Activated T-helper 17 cell treated with anti-CD3 and anti-CD28 coated beads, Interleukin-2, amount 50 U/mL, for 72 hours (primary cell): ENCODE measurements around the gene OLFML2B. TPM values are rescaled to one million over a fixed set of nuclear protein-coding genes. Genes with fewer than 3 reads are reported as not detected.
"Not testable (repeated sequence)": the region's sequence is repeated elsewhere in the genome, so short reads cannot be mapped to it uniquely, and the experiment has no call there.

Experiments used
- ATAC-seq: fragments of 150-1000 bp; cut with Tn5 transposase; replicated peaks from 2 replicates; pipeline ENCODE4 v1.10.0; 2021; ENCODE audit warnings: mild to moderate bottlenecking, moderate library complexity
- H3K27ac Mint-ChIP-seq: one replicate; pipeline ENCODE4 v1.8.0; 2022; ENCODE audit warnings: mixed read lengths
- H3K27me3 Mint-ChIP-seq: one replicate; pipeline ENCODE4 v1.8.0; 2022; ENCODE audit warnings: mixed read lengths
- H3K36me3 Mint-ChIP-seq: one replicate; pipeline ENCODE4 v1.8.0; 2022; ENCODE audit warnings: low read depth, mild to moderate bottlenecking, mixed read lengths
- H3K4me1 Mint-ChIP-seq: one replicate; pipeline ENCODE4 v1.8.0; 2022; ENCODE audit warnings: mixed read lengths
- H3K4me3 Mint-ChIP-seq: one replicate; pipeline ENCODE4 v1.8.0; 2022; ENCODE audit warnings: mild to moderate bottlenecking, mixed read lengths
- H3K9me3 Mint-ChIP-seq: one replicate; pipeline ENCODE4 v1.8.0; 2022; ENCODE audit warnings: mixed read lengths
- total RNA-seq, 2 donors: library from RNA; stranded (reverse); gene quantifications; one replicate each; pipeline ENCODE4 v1.2.3, GENCODE V29; 2022

Gene OLFML2B
- total RNA-seq, 2 donors from 2014 or later: not detected

DNA sequence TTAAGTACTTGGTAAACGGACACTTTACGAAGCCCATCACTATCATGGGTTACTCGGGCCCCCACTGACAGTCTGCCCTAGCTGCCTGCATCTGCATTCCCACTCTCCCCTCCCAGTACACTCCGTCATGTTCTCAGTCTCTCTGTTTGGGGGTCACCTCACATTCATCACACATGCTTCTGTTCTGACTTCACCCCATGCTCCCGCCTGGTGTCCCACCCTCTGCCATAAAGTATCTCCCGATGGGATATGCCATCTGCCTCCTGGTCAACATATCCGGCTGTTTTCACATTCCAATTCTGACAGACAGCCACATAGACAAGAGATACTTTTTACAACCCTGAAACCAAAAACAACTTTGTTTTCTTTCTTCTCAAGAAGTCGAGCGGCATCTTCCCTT, 1.0 kb downstream of the OLFML2B start:
- no peaks in the 10 kb centered on the region for H3K9me3 Mint-ChIP-seq
- peak overlapping the region; percentile 85 for H3K4me3 Mint-ChIP-seq
- no peak overlapping the region for H3K27ac Mint-ChIP-seq
- no peak for ATAC-seq
- no peaks in the 10 kb centered on the region for H3K36me3 Mint-ChIP-seq
- H3K27me3 Mint-ChIP-seq: peaks cover 33% of the 10 kb centered on the region
- H3K4me1 Mint-ChIP-seq: peaks cover 7% of the 10 kb centered on the region

- no peak for ATAC-seq
- H3K27ac Mint-ChIP-seq: no peak overlapping the region
- H3K4me1 Mint-ChIP-seq: peaks cover 7% of the 10 kb centered on the region
- H3K4me3 Mint-ChIP-seq: no peak overlapping the region
- no peaks in the 10 kb centered on the region for H3K36me3 Mint-ChIP-seq
- H3K27me3 Mint-ChIP-seq: peaks cover 30% of the 10 kb centered on the region
- no peaks in the 10 kb centered on the region for H3K9me3 Mint-ChIP-seq
Measured at GRCh38 chr1:162021124-162021523, 2.5 kb downstream of the OLFML2B start.

GRCh38 chr1:162020150-162020549, 3.5 kb downstream of the OLFML2B start:
- H3K27me3 Mint-ChIP-seq: peaks cover 23% of the 10 kb centered on the region
- no peak overlapping the region for H3K4me3 Mint-ChIP-seq
- no peaks in the 10 kb centered on the region for H3K9me3 Mint-ChIP-seq
- H3K4me1 Mint-ChIP-seq: peaks cover 7% of the 10 kb centered on the region
- no peak overlapping the region for H3K27ac Mint-ChIP-seq
- no peak for ATAC-seq
- H3K36me3 Mint-ChIP-seq: no peaks in the 10 kb centered on the region

GRCh38 chr1:162019446-162019845, 4.2 kb downstream of the OLFML2B start:
- Mint-ChIP-seq H3K27ac (no peak overlapping the region), H3K27me3 (peaks cover 22% of the 10 kb centered on the region), H3K36me3 (no peaks in the 10 kb centered on the region), H3K4me3 (no peak overlapping the region), H3K4me1 (peaks cover 5% of the 10 kb centered on the region), H3K9me3 (no peaks in the 10 kb centered on the region)
- no peak for ATAC-seq

DNA sequence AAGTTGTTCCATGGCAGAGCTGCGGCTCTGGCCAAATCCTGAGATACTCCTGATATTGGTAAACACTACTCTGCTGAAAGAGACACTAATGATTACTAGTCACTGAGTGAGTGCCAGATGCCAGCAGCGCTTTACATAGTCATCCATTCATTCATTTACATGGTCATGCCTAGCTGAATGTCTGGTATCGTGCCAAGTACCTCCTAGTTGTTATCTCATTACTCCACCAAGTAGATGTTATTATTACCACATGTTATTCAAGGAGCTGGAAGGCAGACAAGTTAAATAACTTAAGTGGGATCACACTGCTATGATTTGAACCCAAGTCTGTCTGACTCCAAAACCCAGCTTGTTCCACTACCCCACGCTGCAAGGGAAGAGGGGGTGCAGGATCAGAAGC, 4.7 kb downstream of the OLFML2B start:
- H3K27ac Mint-ChIP-seq: no peak overlapping the region
- H3K27me3 Mint-ChIP-seq: peaks cover 17% of the 10 kb centered on the region
- H3K4me1 Mint-ChIP-seq: peaks cover under 1% of the 10 kb centered on the region
- no peak overlapping the region for H3K4me3 Mint-ChIP-seq
- H3K9me3 Mint-ChIP-seq: no peaks in the 10 kb centered on the region
- no peaks in the 10 kb centered on the region for H3K36me3 Mint-ChIP-seq
- ATAC-seq: no peak

DNA sequence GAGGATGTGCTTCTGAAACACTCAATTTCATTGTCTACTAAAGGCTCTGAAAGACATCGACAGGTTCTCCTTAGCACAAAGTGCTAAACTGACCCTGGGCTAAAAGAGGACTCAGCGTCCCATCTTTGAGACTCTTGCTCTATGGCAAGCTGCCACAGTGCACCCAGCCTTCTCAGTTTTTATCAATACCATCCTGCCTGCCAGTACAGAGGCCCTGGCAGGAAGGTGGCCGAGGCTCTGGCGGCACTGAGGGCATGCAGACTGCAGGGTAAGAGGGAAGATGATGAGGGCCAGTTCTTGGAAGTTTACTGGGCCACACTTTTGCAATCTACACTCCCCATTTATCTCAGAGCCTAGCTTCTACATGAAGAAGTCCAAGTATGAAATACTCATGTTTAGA, 5.3 kb downstream of the OLFML2B start:
- peaks cover 17% of the 10 kb centered on the region for H3K27me3 Mint-ChIP-seq
- no peak overlapping the region for H3K27ac Mint-ChIP-seq

GRCh38 chr1:162017791-162018190, 5.9 kb downstream of the OLFML2B start:
- not testable (repeated sequence) for ATAC-seq, H3K36me3 Mint-ChIP-seq, H3K4me1 Mint-ChIP-seq, H3K9me3 Mint-ChIP-seq, H3K27ac Mint-ChIP-seq, H3K4me3 Mint-ChIP-seq
- H3K27me3 Mint-ChIP-seq: peaks cover 14% of the 10 kb centered on the region

More for the DNA sequence above, 5.3 kb downstream of the OLFML2B start:
- H3K36me3 Mint-ChIP-seq: no peaks in the 10 kb centered on the region
- H3K9me3 Mint-ChIP-seq: no peaks in the 10 kb centered on the region
- no peak overlapping the region for H3K4me3 Mint-ChIP-seq
- ATAC-seq: no peak
- H3K4me1 Mint-ChIP-seq: no peaks in the 10 kb centered on the region

DNA sequence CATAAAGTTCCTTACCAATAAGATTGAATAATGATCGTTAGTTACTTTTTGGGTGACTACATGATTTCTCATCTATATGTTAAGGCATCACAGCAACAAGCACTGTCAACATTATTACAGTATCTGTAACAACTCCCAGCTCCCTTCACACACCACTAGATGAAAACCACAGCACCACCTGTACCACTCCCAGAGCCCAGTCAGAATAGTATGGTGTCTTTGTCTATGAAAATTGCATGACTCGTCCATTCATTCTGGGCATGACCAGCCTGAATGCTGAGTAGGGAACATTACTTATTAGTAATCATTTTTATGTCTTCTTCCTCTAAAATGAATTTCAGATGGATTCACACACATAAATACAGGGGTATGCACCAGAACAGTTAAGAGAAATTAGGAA, 7.0 kb downstream of the OLFML2B start:
- H3K36me3 Mint-ChIP-seq: no peaks in the 10 kb centered on the region
- H3K4me3 Mint-ChIP-seq: no peak overlapping the region
- ATAC-seq: peak; percentile 32
- no peaks in the 10 kb centered on the region for H3K9me3 Mint-ChIP-seq
- H3K27me3 Mint-ChIP-seq: peaks cover 8% of the 10 kb centered on the region
- H3K4me1 Mint-ChIP-seq: no peaks in the 10 kb centered on the region
- H3K27ac Mint-ChIP-seq: no peak overlapping the region

DNA sequence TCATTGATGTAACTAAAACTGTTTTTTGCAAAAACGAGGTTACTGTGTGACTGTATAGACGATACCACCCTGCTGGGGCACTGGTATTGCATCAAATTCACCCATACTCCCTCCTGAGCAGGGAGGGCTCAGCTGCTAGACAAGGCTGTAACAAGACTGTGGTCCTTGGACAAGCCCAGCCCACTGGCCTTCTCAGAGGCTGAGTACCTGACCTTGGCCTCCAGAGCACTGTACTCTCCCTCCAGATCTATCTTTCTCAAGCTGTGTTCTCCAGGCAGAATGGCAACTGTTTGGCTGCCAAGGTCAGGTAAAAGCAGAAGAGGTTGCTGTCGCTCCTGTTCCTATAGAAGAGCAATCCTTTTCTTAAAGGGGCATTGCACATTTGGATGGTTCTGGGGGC, 8.5 kb downstream of the OLFML2B start:
- ATAC-seq: no peak
- Mint-ChIP-seq H3K4me3 (no peak overlapping the region), H3K9me3 (no peaks in the 10 kb centered on the region), H3K27me3 (peaks cover 7% of the 10 kb centered on the region), H3K36me3 (no peaks in the 10 kb centered on the region), H3K4me1 (no peaks in the 10 kb centered on the region), H3K27ac (no peak overlapping the region)

DNA sequence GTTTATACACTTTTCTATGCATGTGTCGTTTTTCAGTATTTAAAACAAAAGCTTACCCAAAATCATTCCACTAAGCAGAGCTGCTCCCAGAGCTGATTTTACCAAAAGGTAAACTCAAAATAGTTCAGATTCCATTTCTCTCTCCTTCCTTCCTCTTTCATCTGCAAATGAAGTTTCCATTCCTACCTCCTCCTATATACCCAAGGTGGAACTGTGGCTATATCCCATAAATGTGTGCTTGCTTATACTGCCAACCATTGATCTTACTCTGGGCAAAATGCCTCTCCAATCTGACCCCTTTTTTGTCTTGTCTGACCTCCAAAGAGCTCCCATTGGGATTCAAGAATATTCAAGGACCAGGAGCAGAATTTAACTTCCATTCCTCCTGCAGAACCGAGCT, 9.5 kb downstream of the OLFML2B start:
- Mint-ChIP-seq H3K36me3 (no peaks in the 10 kb centered on the region), H3K9me3 (no peaks in the 10 kb centered on the region), H3K27ac (no peak overlapping the region), H3K4me3 (no peak overlapping the region), H3K4me1 (no peaks in the 10 kb centered on the region), H3K27me3 (peaks cover 7% of the 10 kb centered on the region)
- no peak for ATAC-seq

- Mint-ChIP-seq H3K4me3 (no peak overlapping the region), H3K27me3 (peaks cover 7% of the 10 kb centered on the region), H3K9me3 (no peaks in the 10 kb centered on the region), H3K36me3 (no peaks in the 10 kb centered on the region), H3K27ac (no peak overlapping the region), H3K4me1 (no peaks in the 10 kb centered on the region)
- ATAC-seq: no peak
Measured at GRCh38 chr1:162013289-162013688, 10.4 kb downstream of the OLFML2B start.

DNA sequence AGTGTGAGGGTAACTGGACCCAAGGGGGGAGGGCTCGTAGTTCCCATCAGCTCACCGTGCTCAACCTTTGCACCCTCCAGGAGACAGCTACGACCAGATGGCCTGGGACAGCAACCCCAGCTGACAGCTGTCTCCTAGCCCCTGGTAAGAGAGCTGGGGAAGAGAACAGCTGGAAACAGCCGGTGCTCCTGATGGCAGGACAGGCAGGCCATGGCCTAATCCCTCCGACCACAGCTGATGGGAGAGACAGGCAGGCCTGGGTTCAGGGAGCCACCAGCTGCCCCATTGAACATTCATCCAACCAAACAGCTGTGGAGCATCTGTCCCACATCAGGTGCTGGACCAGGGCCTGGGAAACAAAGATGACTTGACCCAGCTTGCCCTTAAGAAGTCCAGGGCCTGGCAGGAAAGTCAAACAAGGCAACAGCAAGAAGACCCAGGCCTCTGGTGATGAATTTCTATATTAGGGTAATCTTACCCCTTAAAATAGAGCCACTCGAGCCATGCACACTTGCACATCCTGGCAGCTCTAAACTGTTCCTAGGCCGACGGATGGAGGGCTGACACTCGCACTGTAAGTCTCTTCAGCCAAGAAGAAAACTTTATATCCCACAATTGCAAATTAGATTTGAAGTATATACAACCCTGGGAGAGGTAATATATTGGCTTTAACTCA, 12.2 kb downstream of the OLFML2B start:
- Mint-ChIP-seq H3K27ac (no peak overlapping the region), H3K27me3 (peaks cover 9% of the 10 kb centered on the region), H3K4me1 (no peaks in the 10 kb centered on the region), H3K4me3 (no peak overlapping the region), H3K9me3 (no peaks in the 10 kb centered on the region), H3K36me3 (no peaks in the 10 kb centered on the region)
- ATAC-seq: no peak

- H3K27me3 Mint-ChIP-seq: peaks cover 6% of the 10 kb centered on the region
- no peak for ATAC-seq
- H3K27ac Mint-ChIP-seq: no peak overlapping the region
- no peak overlapping the region for H3K4me3 Mint-ChIP-seq
- H3K9me3 Mint-ChIP-seq: no peaks in the 10 kb centered on the region
- no peaks in the 10 kb centered on the region for H3K36me3 Mint-ChIP-seq
- H3K4me1 Mint-ChIP-seq: no peaks in the 10 kb centered on the region
Measured at GRCh38 chr1:162010175-162010506, 13.5 kb downstream of the OLFML2B start.

DNA sequence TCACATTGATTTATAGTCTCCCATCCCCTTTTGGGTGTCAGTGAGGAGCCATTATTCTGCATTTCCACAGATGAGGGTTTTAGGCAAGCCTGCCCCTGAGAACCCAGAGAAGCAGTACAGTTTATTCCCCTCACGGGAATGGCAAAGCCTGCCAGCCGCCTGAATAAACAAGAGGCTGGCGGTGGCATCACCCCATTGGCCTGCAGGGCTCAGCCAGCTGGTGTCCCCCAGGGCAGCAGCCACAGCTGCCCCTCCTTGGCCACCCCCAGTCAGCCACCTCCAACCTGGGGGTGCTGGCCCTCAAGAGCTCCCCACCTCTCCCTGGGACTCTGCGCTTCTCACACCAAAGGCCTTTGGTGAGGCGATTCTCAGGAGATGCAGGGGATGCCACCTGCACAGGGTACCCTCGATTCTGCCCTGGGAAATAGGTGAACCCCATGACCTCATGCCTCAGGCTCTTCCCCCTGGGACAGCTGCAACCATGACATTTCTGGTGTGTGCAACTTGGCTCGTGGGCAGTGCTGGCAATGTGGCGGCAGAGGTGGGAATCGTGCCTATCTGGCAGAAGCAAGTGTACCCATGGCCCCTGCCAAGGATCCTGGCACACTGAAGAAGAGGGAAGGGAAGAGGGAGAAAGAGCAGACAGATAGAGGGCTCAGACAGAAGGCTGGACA, 14.0 kb downstream of the OLFML2B start:
- no peak for ATAC-seq
- no peaks in the 10 kb centered on the region for H3K36me3 Mint-ChIP-seq

GRCh38 chr1:162008799-162009198, 14.9 kb downstream of the OLFML2B start:
- no peaks in the 10 kb centered on the region for H3K4me1 Mint-ChIP-seq
- peaks cover 6% of the 10 kb centered on the region for H3K27me3 Mint-ChIP-seq
- no peak overlapping the region for H3K27ac Mint-ChIP-seq
- no peaks in the 10 kb centered on the region for H3K9me3 Mint-ChIP-seq
- no peaks in the 10 kb centered on the region for H3K36me3 Mint-ChIP-seq
- no peak for ATAC-seq
- no peak overlapping the region for H3K4me3 Mint-ChIP-seq

More for the DNA sequence above, 14.0 kb downstream of the OLFML2B start:
- Mint-ChIP-seq H3K9me3 (no peaks in the 10 kb centered on the region), H3K4me3 (no peak overlapping the region), H3K27me3 (peaks cover 6% of the 10 kb centered on the region), H3K27ac (no peak overlapping the region), H3K4me1 (no peaks in the 10 kb centered on the region)
